Natural killer cell treated with Interleukin-12 subunit alpha and Interleukin-12 subunit beta and Interleukin-15 and Interleukin-18, amount 100 ng/mL, for 72 hours (primary cell): ENCODE measurements around the gene PLA2G12B. TPM values are rescaled to one million over a fixed set of nuclear protein-coding genes. Genes with fewer than 3 reads are reported as not detected.
"Not testable (repeated sequence)": the region's sequence is repeated elsewhere in the genome, so short reads cannot be mapped to it uniquely, and the experiment has no call there.

Source experiments
- ATAC-seq, 2 donors: fragments of 150-1000 bp; cut with Tn5 transposase in 1 of 2; sonication (Bioruptor Pico), chemical (Tn5 transposase) in 1 of 2; 2 replicates each; pipeline ENCODE4 v1.10.0; 2021
- DNase-seq: peaks from one replicate; pipeline ENCODE4 v3.0.0; 2022; ENCODE audit warnings: low spot score
- H3K27ac Mint-ChIP-seq, 2 donors: 1 replicate in 1 of 2; 2 replicates in 1 of 2; pipeline ENCODE4 v1.8.0; 2022; ENCODE audit warnings: mixed read lengths in 2 of 2, mild to moderate bottlenecking in 1 of 2, moderate library complexity in 1 of 2
- H3K27me3 Mint-ChIP-seq, 2 donors: 1 replicate in 1 of 2; 2 replicates in 1 of 2; pipeline ENCODE4 v1.8.0; 2022; ENCODE audit warnings: mixed read lengths in 2 of 2
- H3K36me3 Mint-ChIP-seq: one replicate; pipeline ENCODE4 v1.8.0; 2022; ENCODE audit warnings: mixed read lengths
- H3K4me1 Mint-ChIP-seq, 2 donors: 1 replicate in 1 of 2; 2 replicates in 1 of 2; pipeline ENCODE4 v1.8.0; 2022; ENCODE audit warnings: low read depth in 2 of 2, mixed read lengths in 2 of 2, mild to moderate bottlenecking in 1 of 2
- H3K4me3 Mint-ChIP-seq: one replicate; pipeline ENCODE4 v1.8.0; 2022; ENCODE audit warnings: mixed read lengths
- H3K9me3 Mint-ChIP-seq: 2 replicates; pipeline ENCODE4 v1.8.0; 2022; ENCODE audit warnings: mixed read lengths
- total RNA-seq, 2 donors: library from RNA; stranded (reverse); gene quantifications; one replicate each; pipeline ENCODE4 v1.2.3, GENCODE V29; 2022

The PLA2G12B gene
- total RNA-seq, 2 donors from 2014 or later, result not detected

- H3K27me3 Mint-ChIP-seq, result peaks cover 27% of the 10 kb centered on the region in 2 donors
- H3K4me1 Mint-ChIP-seq, result no peaks in the 10 kb centered on the region
- H3K27ac Mint-ChIP-seq, result no peak overlapping the region
- no peak overlapping the region for H3K4me3 Mint-ChIP-seq
- peaks cover 22% of the 10 kb centered on the region for H3K36me3 Mint-ChIP-seq
- peaks cover 9% of the 10 kb centered on the region for H3K9me3 Mint-ChIP-seq
- DNase-seq (no peak), ATAC-seq (no peak)
Observed at GRCh38 chr10:72924351-72924750, 30.3 kb downstream of the PLA2G12B start.

- DNase-seq, H3K4me3 Mint-ChIP-seq, ATAC-seq, H3K27ac Mint-ChIP-seq, H3K4me1 Mint-ChIP-seq, H3K9me3 Mint-ChIP-seq: not testable (repeated sequence)
- H3K27me3 Mint-ChIP-seq, result peaks cover 30 to 44% of the 10 kb centered on the region in 2 donors
- peaks cover 22% of the 10 kb centered on the region for H3K36me3 Mint-ChIP-seq
Observed at GRCh38 chr10:72921147-72921683, 33.4 kb downstream of the PLA2G12B start.

- DNase-seq (no peak), ATAC-seq (no peak)
- Mint-ChIP-seq H3K4me1 (no peaks in the 10 kb centered on the region), H3K9me3 (peaks cover 9% of the 10 kb centered on the region), H3K27me3 (peaks cover 30 to 44% of the 10 kb centered on the region in 2 donors), H3K4me3 (no peak overlapping the region), H3K36me3 (peaks cover 22% of the 10 kb centered on the region), H3K27ac (no peak overlapping the region)
Observed at GRCh38 chr10:72918352-72918751, 36.3 kb downstream of the PLA2G12B start.

- H3K4me3 Mint-ChIP-seq, H3K27ac Mint-ChIP-seq, H3K9me3 Mint-ChIP-seq, H3K4me1 Mint-ChIP-seq, ATAC-seq, DNase-seq: not testable (repeated sequence)
- Mint-ChIP-seq H3K36me3 (peaks cover 22% of the 10 kb centered on the region), H3K27me3 (peaks cover 30 to 44% of the 10 kb centered on the region in 2 donors)
Observed at GRCh38 chr10:72917803-72918332, 36.7 kb downstream of the PLA2G12B start.

GRCh38 chr10:72917201-72917600, 37.4 kb downstream of the PLA2G12B start:
- not testable (repeated sequence) for H3K4me1 Mint-ChIP-seq, H3K4me3 Mint-ChIP-seq, H3K27ac Mint-ChIP-seq, H3K9me3 Mint-ChIP-seq, DNase-seq, ATAC-seq
- peaks cover 26 to 39% of the 10 kb centered on the region in 2 donors for H3K27me3 Mint-ChIP-seq
- peaks cover 17% of the 10 kb centered on the region for H3K36me3 Mint-ChIP-seq

GRCh38 chr10:72913287-72913686, 41.3 kb downstream of the PLA2G12B start:
- no peaks in the 10 kb centered on the region for H3K9me3 Mint-ChIP-seq
- H3K27ac Mint-ChIP-seq, result no peak overlapping the region
- ATAC-seq, result no peak
- H3K27me3 Mint-ChIP-seq, result peaks cover 6% of the 10 kb centered on the region in 2 donors
- DNase-seq, result no peak
- H3K4me3 Mint-ChIP-seq, result no peak overlapping the region
- H3K4me1 Mint-ChIP-seq, result no peaks in the 10 kb centered on the region
- H3K36me3 Mint-ChIP-seq, result no peaks in the 10 kb centered on the region

GRCh38 chr10:72912736-72913135, 41.9 kb downstream of the PLA2G12B start:
- DNase-seq (no peak), ATAC-seq (no peak)
- Mint-ChIP-seq H3K4me3 (no peak overlapping the region), H3K9me3 (no peaks in the 10 kb centered on the region), H3K27me3 (peaks cover under 1 to 2% of the 10 kb centered on the region in 2 donors), H3K4me1 (no peaks in the 10 kb centered on the region), H3K27ac (no peak overlapping the region), H3K36me3 (no peaks in the 10 kb centered on the region)

GRCh38 chr10:72911758-72912157, 42.8 kb downstream of the PLA2G12B start:
- Mint-ChIP-seq H3K9me3 (no peaks in the 10 kb centered on the region), H3K36me3 (no peaks in the 10 kb centered on the region), H3K4me1 (no peaks in the 10 kb centered on the region), H3K27me3 (peaks cover 0 to 2% of the 10 kb centered on the region in 2 donors), H3K27ac (no peak overlapping the region), H3K4me3 (no peak overlapping the region)
- no peak for ATAC-seq
- DNase-seq, result no peak

- no peak overlapping the region for H3K27ac Mint-ChIP-seq
- no peaks in the 10 kb centered on the region for H3K36me3 Mint-ChIP-seq
- DNase-seq (no peak), ATAC-seq (no peak)
- H3K4me1 Mint-ChIP-seq, result peaks cover 5 to 6% of the 10 kb centered on the region in 2 donors
- no peak overlapping the region for H3K4me3 Mint-ChIP-seq
- H3K27me3 Mint-ChIP-seq, result peaks cover 0 to 2% of the 10 kb centered on the region in 2 donors
- no peaks in the 10 kb centered on the region for H3K9me3 Mint-ChIP-seq
Observed at GRCh38 chr10:72910705-72911104, 43.9 kb downstream of the PLA2G12B start.

GRCh38 chr10:72906446-72906845, 48.2 kb downstream of the PLA2G12B start:
- H3K9me3 Mint-ChIP-seq, result no peaks in the 10 kb centered on the region

GRCh38 chr10:72904806-72905205, 49.8 kb downstream of the PLA2G12B start:
- Mint-ChIP-seq H3K9me3 (no peaks in the 10 kb centered on the region), H3K27me3 (no peaks in the 10 kb centered on the region), H3K4me3 (no peak overlapping the region), H3K27ac (no peak overlapping the region), H3K36me3 (no peaks in the 10 kb centered on the region), H3K4me1 (peaks cover 5 to 6% of the 10 kb centered on the region in 2 donors)
- DNase-seq (no peak), ATAC-seq (no peak)

More at GRCh38 chr10:72906446-72906845, 48.2 kb downstream of the PLA2G12B start:
- Mint-ChIP-seq H3K27me3 (no peaks in the 10 kb centered on the region), H3K36me3 (no peaks in the 10 kb centered on the region), H3K4me1 (peaks cover 5 to 6% of the 10 kb centered on the region in 2 donors), H3K4me3 (no peak overlapping the region), H3K27ac (no peak overlapping the region)
- DNase-seq (no peak), ATAC-seq (no peak)

GRCh38 chr10:72903941-72904446, 50.6 kb downstream of the PLA2G12B start:
- H3K9me3 Mint-ChIP-seq, H3K4me1 Mint-ChIP-seq, H3K4me3 Mint-ChIP-seq, H3K36me3 Mint-ChIP-seq, ATAC-seq, H3K27ac Mint-ChIP-seq, DNase-seq, H3K27me3 Mint-ChIP-seq: not testable (repeated sequence)

GRCh38 chr10:72899545-72899944, 55.1 kb downstream of the PLA2G12B start:
- no peak overlapping the region for H3K4me3 Mint-ChIP-seq
- H3K27me3 Mint-ChIP-seq, result peaks cover 9% of the 10 kb centered on the region in 2 donors
- H3K4me1 Mint-ChIP-seq, result no peaks in the 10 kb centered on the region
- ATAC-seq (no peak), DNase-seq (no peak)
- no peaks in the 10 kb centered on the region for H3K9me3 Mint-ChIP-seq
- H3K27ac Mint-ChIP-seq, result no peak overlapping the region
- no peaks in the 10 kb centered on the region for H3K36me3 Mint-ChIP-seq

GRCh38 chr10:72898616-72899015, 56.0 kb downstream of the PLA2G12B start:
- no peak for DNase-seq
- Mint-ChIP-seq H3K4me3 (no peak overlapping the region), H3K27me3 (peaks cover 9 to 12% of the 10 kb centered on the region in 2 donors), H3K36me3 (no peaks in the 10 kb centered on the region), H3K4me1 (no peaks in the 10 kb centered on the region), H3K27ac (no peak overlapping the region), H3K9me3 (no peaks in the 10 kb centered on the region)
- ATAC-seq, result no peak
